K562 (cell line): ENCODE results near the gene SLC35D2. TPM values are rescaled to one million over a fixed set of nuclear protein-coding genes. Genes with fewer than 3 reads are reported as not detected.

ENCODE experiments used
- ATAC-seq: fragments of 200-7000 bp; cut with Tn5 transposase; 3 replicates; pipeline ENCODE4 v1.9.1; 2020; ENCODE audit warnings: moderate library complexity
- BruUV-seq: library from RNA; stranded (reverse); fragments of 400-500 nt; replicated peaks from 2 replicates; lab custom pipeline; 2021; lab: Mats Ljungman, UMichigan
- CTCF ChIA-PET: fragments of 300-600 bp; formaldehyde crosslinking; extraction: SDS; loops from one replicate; lab custom pipeline; 2021; ENCODE audit warnings: low intra/inter-chr PET ratio; lab: Yijun Ruan, JAX
- POLR2A ChIA-PET: fragments of 300-600, 350-650 bp; sonication (Branson Sonifier 250); formaldehyde crosslinking; extraction: SDS; loops from one replicate; lab custom pipeline; 2021; ENCODE audit warnings: antibody characterized with exemption, inconsistent platforms; lab: Yijun Ruan, JAX
- DNase-seq, 4 experiments: peaks; one replicate each; pipeline versions ENCODE4 v3.0.0 to v3.0.0-alpha.2; 2011 to 2018; ENCODE audit warnings: low spot score in 3 of 4, mixed read lengths in 3 of 4; ENCODE audit errors: extremely low read depth in 1 of 4
- FAIRE-seq: peaks from 2 replicates; lab custom pipeline; 2011; peaks lifted over from hg19 to GRCh38; lab: Jason Lieb, UNC
- H2AFZ ChIP-seq: 2 replicates; pipeline ENCODE4 v1.6.0; 2011; ENCODE audit warnings: low read depth, low read length, control low read depth, inconsistent platforms
- H3K27ac ChIP-seq: fragments of 200-600 bp; 3 replicates; pipeline ENCODE4 v1.8.0; 2011; ENCODE audit warnings: low read depth, mild to moderate bottlenecking, control low read depth, inconsistent platforms, low read length, moderate library complexity, mixed read lengths; ENCODE audit errors: extremely low read depth
- H3K27me3 ChIP-seq, 2 experiments: fragments of 300-600 bp in 1 of 2; 2 replicates in 1 of 2; 3 replicates in 1 of 2; pipeline versions ENCODE4 v1.6.0 to v1.8.0; 2011; ENCODE audit warnings: inconsistent platforms in 2 of 2, low read length in 2 of 2, mild to moderate bottlenecking in 1 of 2, mixed read lengths in 1 of 2, moderate library complexity in 1 of 2; ENCODE audit not compliant: control insufficient read depth in 2 of 2, insufficient read depth in 2 of 2
- H3K36me3 ChIP-seq: fragments of 300-600 bp; 3 replicates; pipeline ENCODE4 v1.8.0; 2011; ENCODE audit warnings: mild to moderate bottlenecking, low read length, inconsistent platforms; ENCODE audit not compliant: control insufficient read depth, insufficient read depth
- H3K4me1 ChIP-seq, 2 experiments: fragments of 200-600 bp in 1 of 2; replicated peaks in 1 of 2; 2 replicates in 1 of 2; 3 replicates in 1 of 2; pipeline versions ENCODE4 v1.5.1 to v1.8.0; 2011; ENCODE audit warnings: inconsistent platforms in 2 of 2, low read length in 2 of 2, mild to moderate bottlenecking in 1 of 2, mixed read lengths in 1 of 2, moderate library complexity in 1 of 2; ENCODE audit not compliant: control insufficient read depth in 2 of 2, insufficient read depth in 2 of 2
- H3K4me2 ChIP-seq: 2 replicates; pipeline ENCODE4 v1.6.1; 2011; ENCODE audit warnings: low read length, control low read depth, inconsistent platforms, mixed read lengths; ENCODE audit not compliant: insufficient read depth
- H3K4me3 ChIP-seq: fragments of 200-600 bp; sonication (generic), shearing (Covaris generic); 2 replicates; pipeline ENCODE4 v1.5.1; 2016; ENCODE audit warnings: control low read depth, inconsistent platforms
- H3K79me2 ChIP-seq: fragments of 200-600 bp; 3 replicates; pipeline ENCODE4 v1.8.0; 2011; ENCODE audit warnings: low read length, inconsistent platforms; ENCODE audit not compliant: control insufficient read depth, insufficient read depth
- H3K9ac ChIP-seq, 2 experiments: 2 replicates each; pipeline versions ENCODE4 v1.6.0 to v1.6.1; 2011; ENCODE audit warnings: low read depth in 2 of 2, low read length in 2 of 2, control low read depth in 1 of 2, inconsistent platforms in 1 of 2, mild to moderate bottlenecking in 1 of 2, mixed read lengths in 1 of 2; ENCODE audit not compliant: insufficient read depth in 1 of 2
- H3K9me1 ChIP-seq: one replicate; pipeline ENCODE4 v1.6.0; 2011; ENCODE audit warnings: inconsistent platforms, mild to moderate bottlenecking, low read length, moderate library complexity; ENCODE audit not compliant: control insufficient read depth, insufficient read depth
- H3K9me3 ChIP-seq: replicated peaks from 2 replicates; pipeline ENCODE4 v1.5.1; 2011; ENCODE audit warnings: low read depth, low read length, inconsistent platforms; ENCODE audit not compliant: control insufficient read depth, insufficient read depth
- H4K20me1 ChIP-seq: replicated peaks from 2 replicates; pipeline ENCODE4 v1.6.1; 2011; ENCODE audit warnings: low read length, inconsistent platforms, mixed read lengths; ENCODE audit not compliant: control insufficient read depth, insufficient read depth
- AFF4 ChIP-seq: sonication (generic); formaldehyde crosslinking; IDR thresholded peaks from 2 replicates; pipeline ENCODE4 v1.8.0; 2023; ENCODE audit warnings: mild to moderate bottlenecking, missing genetic modification reagents
- ARID3B ChIP-seq: fragments of 250-450 bp; sonication (Bioruptor Pico); IDR thresholded peaks from 2 replicates; pipeline ENCODE4 v1.4.0; 2020; ENCODE audit warnings: borderline replicate concordance
- CHCHD3 ChIP-seq: fragments of 250-450 bp; sonication (Bioruptor Pico); IDR thresholded peaks from 2 replicates; pipeline ENCODE4 v2.1.2; 2022; ENCODE audit warnings: mild to moderate bottlenecking
- ETV1 ChIP-seq: fragments of 450-650 bp; conservative IDR thresholded peaks from 2 replicates; pipeline ENCODE4 v1.6.1; 2016; ENCODE audit warnings: missing genetic modification characterization, control low read depth, low read depth, missing compliant biosample characterization
- KLF13 ChIP-seq: fragments of 450-650 bp; IDR thresholded peaks from 2 replicates; pipeline ENCODE4 v1.6.1; 2016; ENCODE audit warnings: missing genetic modification characterization, low read depth, mild to moderate bottlenecking, missing compliant biosample characterization, moderate library complexity, borderline replicate concordance
- L3MBTL2 ChIP-seq: fragments of 450-650 bp; IDR thresholded peaks from 2 replicates; pipeline ENCODE4 v1.6.1; 2016; ENCODE audit warnings: mild to moderate bottlenecking, moderate library complexity
- MAFF ChIP-seq: IDR thresholded peaks from 2 replicates; pipeline ENCODE4 v1.6.1; 2012; ENCODE audit warnings: low read length, improper control_type of control experiment
- MCM3 ChIP-seq: fragments of 450-650 bp; IDR thresholded peaks from 2 replicates; pipeline ENCODE4 v1.6.1; 2016
- NR2C2 ChIP-seq, 2 experiments: fragments of 200-800 bp in 1 of 2; sonication (Bioruptor generic) in 1 of 2; sonication (generic) in 1 of 2; formaldehyde crosslinking in 1 of 2; IDR thresholded peaks; 2 replicates each; pipeline versions ENCODE4 v1.6.1 to v1.8.0; 2016 to 2022; ENCODE audit warnings: mild to moderate bottlenecking in 1 of 2, missing compliant biosample characterization in 1 of 2, missing genetic modification characterization in 1 of 2, missing genetic modification reagents in 1 of 2
- POLR3A ChIP-seq: IDR thresholded peaks from 2 replicates; pipeline ENCODE4 v1.6.1; 2011; ENCODE audit warnings: borderline replicate concordance, mild to moderate bottlenecking, moderate library complexity; ENCODE audit not compliant: insufficient read length, insufficient read depth; ENCODE audit errors: extremely low read depth
- TGIF2 ChIP-seq: sonication (generic); formaldehyde crosslinking; IDR thresholded peaks from 2 replicates; pipeline ENCODE4 v1.8.1; 2022; ENCODE audit warnings: mild to moderate bottlenecking, missing genetic modification reagents, moderate library complexity
- THRAP3 ChIP-seq: fragments of 450-650 bp; IDR thresholded peaks from 2 replicates; pipeline ENCODE4 v1.6.1; 2016; ENCODE audit warnings: mild to moderate bottlenecking, inconsistent platforms, borderline replicate concordance
- ZNF12 ChIP-seq: sonication (generic); formaldehyde crosslinking; IDR thresholded peaks from 2 replicates; pipeline ENCODE4 v1.4.0; 2020; ENCODE audit warnings: mild to moderate bottlenecking, missing genetic modification reagents
- ZNF217 ChIP-seq: sonication (generic); formaldehyde crosslinking; IDR thresholded peaks from 2 replicates; pipeline ENCODE4 v1.8.0; 2022; ENCODE audit warnings: mild to moderate bottlenecking, missing genetic modification reagents
- WGBS: fragments of 100-300 bp; shearing (Covaris generic); methylation state at CpG from one replicate; pipeline ENCODE4 v1.1.6; 2016; ENCODE audit warnings: low coverage, mixed read lengths; ENCODE audit not compliant: insufficient coverage; ENCODE audit errors: missing lambda C conversion rate; 5-methylcytosine and 5-hydroxymethylcytosine counted together
- in situ Hi-C: fragments of 300-500 bp; cut with MboI; formaldehyde crosslinking; loops from 4 replicates; pipeline ENCODE4 v1.15.0; 2018; ENCODE audit warnings: inconsistent platforms, mixed read lengths
- intact Hi-C: fragments of 100-400 bp; cut with micrococcal nuclease; formaldehyde crosslinking; loops from 2 replicates; pipeline ENCODE4 v1.14.2; 2022
- polyA plus RNA-seq, 8 experiments: library from polyadenylated mRNA; depleted of rRNA in 4 of 8; stranded (reverse) in 5 of 8; unstranded in 3 of 8; fragments of >200 nt; fragmentation: Nextera tagmentation in 2 of 8; fragmentation: Illumina TruSeq in 1 of 8; extraction: Ambion mirVana in 2 of 8; extraction: Trizol in 1 of 8; gene quantifications; 2 replicates each; pipeline versions ENCODE4 v1.2.1 to v1.2.3, GENCODE V29; 2011 to 2014; ENCODE audit warnings: inconsistent platforms in 1 of 8, missing spikeins in 1 of 8
- total RNA-seq, 7 experiments: library from RNA; depleted of rRNA in 6 of 7; stranded (reverse); fragments of >200 nt in 6 of 7; fragmentation: Illumina TruSeq in 2 of 7; extraction: Trizol in 2 of 7; gene quantifications; 2 replicates each; pipeline versions ENCODE4 v1.2.1 to v1.2.3, GENCODE V29; 2011 to 2021; ENCODE audit warnings: low replicate concordance in 1 of 7
- TF ChIP-seq, protein P1 (sequence below): fragments of 250-450 bp; sonication (Bioruptor Pico); IDR thresholded peaks from 2 replicates; pipeline ENCODE4 v1.8.0; 2022; ENCODE audit warnings: inconsistent platforms, mild to moderate bottlenecking, moderate library complexity, borderline replicate concordance

Gene SLC35D2
- total and polyA plus RNA-seq, 9 of the 15 experiments (the other 6 are each of a cell fraction or from before 2014, with no cell fraction given) = 2.9 to 14.9 (median 11.7) TPM

- CTCF ChIA-PET = interaction anchor here (0.5 kb wide), 1 partner anchor 14 kb away, joined by 3 read pairs; no protein-coding TSS in a partner anchor
- TF ChIP-seq ARID3B (no peak), KLF13 (tag) (no peak), THRAP3 (no peak), CHCHD3 (CRISPR knock-in tag) (no peak), ETV1 (tag) (no peak), L3MBTL2 (no peak), AFF4 (CRISPR knock-in tag) (no peak), MCM3 (no peak), TGIF2 (CRISPR knock-in tag) (no peak), NR2C2 (CRISPR knock-in tag; IDR thresholded peaks at IDR 0.05) (no peak), NR2C2 (tag; IDR thresholded peaks at IDR 0.05) (no peak), MAFF (no peak), ZNF217 (CRISPR knock-in tag) (no peak), POLR3A (no peak), ZNF12 (CRISPR knock-in tag) (no peak)
- TF ChIP-seq, protein P1, sequence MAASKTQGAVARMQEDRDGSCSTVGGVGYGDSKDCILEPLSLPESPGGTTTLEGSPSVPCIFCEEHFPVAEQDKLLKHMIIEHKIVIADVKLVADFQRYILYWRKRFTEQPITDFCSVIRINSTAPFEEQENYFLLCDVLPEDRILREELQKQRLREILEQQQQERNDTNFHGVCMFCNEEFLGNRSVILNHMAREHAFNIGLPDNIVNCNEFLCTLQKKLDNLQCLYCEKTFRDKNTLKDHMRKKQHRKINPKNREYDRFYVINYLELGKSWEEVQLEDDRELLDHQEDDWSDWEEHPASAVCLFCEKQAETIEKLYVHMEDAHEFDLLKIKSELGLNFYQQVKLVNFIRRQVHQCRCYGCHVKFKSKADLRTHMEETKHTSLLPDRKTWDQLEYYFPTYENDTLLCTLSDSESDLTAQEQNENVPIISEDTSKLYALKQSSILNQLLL (CRISPR knock-in tag) = no peak
These were observed 52.1 kb downstream of the SLC35D2 start for GRCh38 chr9:96331236-96331947.

More at GRCh38 chr9:96331236-96331947, 52.1 kb downstream of the SLC35D2 start:
- WGBS = 35% methylated on average over 9 of the region's 9 CpGs
- ATAC-seq = no peak
- no peaks in the 10 kb centered on the region for H3K9me3 ChIP-seq
- no peaks in the 10 kb centered on the region for H3K4me1 ChIP-seq
- no peak overlapping the region for H3K27ac ChIP-seq
- no TSS peak for BruUV-seq
- no peaks in the 10 kb centered on the region for H3K9me1 ChIP-seq
- H3K4me2 ChIP-seq = no peak overlapping the region
- no peaks in the 10 kb centered on the region for H3K27me3 ChIP-seq
- no peak overlapping the region for H3K4me3 ChIP-seq
- DNase-seq = no peak
- intact Hi-C loops (no loop called here), in situ Hi-C loops (loop anchor here (10.0 kb wide), 1 partner anchor 333 kb away; no protein-coding TSS in a partner anchor)
- H4K20me1 ChIP-seq = no peaks in the 10 kb centered on the region
- H3K9ac ChIP-seq = no peak overlapping the region
- H3K79me2 ChIP-seq = no peaks in the 10 kb centered on the region
- no peaks in the 10 kb centered on the region for H3K36me3 ChIP-seq
- FAIRE-seq = no peak
- POLR2A ChIA-PET = interaction anchor here (0.6 kb wide), 1 partner anchor 995 kb away, joined by 3 read pairs; no protein-coding TSS in a partner anchor
- no peak overlapping the region for H2AFZ ChIP-seq
